Tibial nerve (tissue), 4 donors: ENCODE results near the gene UBXN6. TPM values are rescaled to one million over a fixed set of nuclear protein-coding genes. Genes with fewer than 3 reads are reported as not detected.
A peak's percentile ranks its signal among the peaks of the same experiment; 100 is the strongest.

Experiments
- DNase-seq, 2 donors: peaks; one replicate each; pipeline ENCODE4 v3.0.0-alpha.2; 2019; ENCODE audit warnings: low spot score in 2 of 2
- H3K27ac ChIP-seq, 4 donors: fragments of 200-600 bp; sonication (generic) in 3 of 4; one replicate each; pipeline ENCODE4 v1.5.1; 2017 to 2019; ENCODE audit warnings: mild to moderate bottlenecking in 1 of 4
- H3K27me3 ChIP-seq, 2 donors: fragments of 200-600 bp; sonication (generic) in 1 of 2; one replicate each; pipeline versions ENCODE4 v1.5.1 to v1.6.0; 2017 to 2019
- H3K36me3 ChIP-seq, 3 donors: fragments of 200-600 bp; sonication (generic); one replicate each; pipeline ENCODE4 v1.5.1; 2018 to 2019
- H3K4me1 ChIP-seq, 4 donors: fragments of 200-600 bp; sonication (generic) in 3 of 4; one replicate each; pipeline ENCODE4 v1.5.1; 2017 to 2019
- H3K4me3 ChIP-seq, 4 donors: fragments of 200-600 bp; sonication (generic) in 3 of 4; one replicate each; pipeline ENCODE4 v1.5.1; 2017 to 2019; ENCODE audit warnings: mild to moderate bottlenecking in 1 of 4, moderate library complexity in 1 of 4
- H3K9me3 ChIP-seq, 4 donors: fragments of 200-600 bp; sonication (generic) in 3 of 4; one replicate each; pipeline ENCODE4 v1.5.1; 2017 to 2019
- EP300 ChIP-seq, 2 donors: sonication (generic); formaldehyde crosslinking; IDR thresholded peaks; one replicate each; pipeline ENCODE4 v1.6.1; 2017; ENCODE audit warnings: antibody characterized with exemption in 2 of 2, mild to moderate bottlenecking in 1 of 2
- POLR2A ChIP-seq, 2 donors: fragments of 450-650 bp; IDR thresholded peaks; one replicate each; pipeline ENCODE4 v1.6.1; 2017; ENCODE audit warnings: antibody characterized with exemption in 2 of 2, mild to moderate bottlenecking in 2 of 2, moderate library complexity in 2 of 2
- WGBS, 2 donors: methylation state at CpG; one replicate each; pipeline ENCODE4 v1.1.5; 2018; 5-methylcytosine and 5-hydroxymethylcytosine counted together
- total RNA-seq, 4 donors: library from RNA; depleted of rRNA; stranded (reverse); fragments of >200 nt; gene quantifications; one replicate each; pipeline ENCODE4 v1.1.0, GENCODE V29; 2016
- TF ChIP-seq, protein P1 (sequence below), 5 experiments: fragments of 200-600 bp in 3 of 5; fragments of 450-650 bp in 2 of 5; sonication (generic) in 3 of 5; IDR thresholded peaks; one replicate each; pipeline ENCODE4 v1.5.1; 2016 to 2019; ENCODE audit warnings: antibody characterized with exemption in 5 of 5, mild to moderate bottlenecking in 3 of 5, moderate library complexity in 2 of 5

The UBXN6 gene
- total RNA-seq, 4 donors from 2014 or later = 84.3 to 101 (median 92.2) TPM

- DNase-seq = no peak
- TF ChIP-seq EP300 (IDR thresholded peaks at IDR 0.05) (no peak), POLR2A (IDR thresholded peaks at IDR 0.05) (no peak)
- TF ChIP-seq, protein P1, sequence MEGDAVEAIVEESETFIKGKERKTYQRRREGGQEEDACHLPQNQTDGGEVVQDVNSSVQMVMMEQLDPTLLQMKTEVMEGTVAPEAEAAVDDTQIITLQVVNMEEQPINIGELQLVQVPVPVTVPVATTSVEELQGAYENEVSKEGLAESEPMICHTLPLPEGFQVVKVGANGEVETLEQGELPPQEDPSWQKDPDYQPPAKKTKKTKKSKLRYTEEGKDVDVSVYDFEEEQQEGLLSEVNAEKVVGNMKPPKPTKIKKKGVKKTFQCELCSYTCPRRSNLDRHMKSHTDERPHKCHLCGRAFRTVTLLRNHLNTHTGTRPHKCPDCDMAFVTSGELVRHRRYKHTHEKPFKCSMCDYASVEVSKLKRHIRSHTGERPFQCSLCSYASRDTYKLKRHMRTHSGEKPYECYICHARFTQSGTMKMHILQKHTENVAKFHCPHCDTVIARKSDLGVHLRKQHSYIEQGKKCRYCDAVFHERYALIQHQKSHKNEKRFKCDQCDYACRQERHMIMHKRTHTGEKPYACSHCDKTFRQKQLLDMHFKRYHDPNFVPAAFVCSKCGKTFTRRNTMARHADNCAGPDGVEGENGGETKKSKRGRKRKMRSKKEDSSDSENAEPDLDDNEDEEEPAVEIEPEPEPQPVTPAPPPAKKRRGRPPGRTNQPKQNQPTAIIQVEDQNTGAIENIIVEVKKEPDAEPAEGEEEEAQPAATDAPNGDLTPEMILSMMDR (IDR thresholded peaks at IDR 0.05) = no peak
- no peaks in the 10 kb centered on the region for H3K9me3 ChIP-seq
- H3K27me3 ChIP-seq = no peaks in the 10 kb centered on the region
- peaks cover 0 to 86% (median 0%) of the 10 kb centered on the region in 3 donors for H3K36me3 ChIP-seq
- H3K4me1 ChIP-seq = no peaks in the 10 kb centered on the region
- H3K4me3 ChIP-seq = no peak overlapping the region
- 87 to 91% methylated on average over 19 of the region's 19 CpGs for WGBS, 2 donors
- H3K27ac ChIP-seq = no peak overlapping the region
These were observed 25.8 kb upstream of the UBXN6 start for GRCh38 chr19:4483385-4483784.

- no peaks in the 10 kb centered on the region for H3K27me3 ChIP-seq
- no peak for TF ChIP-seq EP300 (IDR thresholded peaks at IDR 0.05)
- TF ChIP-seq POLR2A (IDR thresholded peaks at IDR 0.05) = no peak
- TF ChIP-seq, protein P1 (IDR thresholded peaks at IDR 0.05) = no peak
- H3K9me3 ChIP-seq = no peaks in the 10 kb centered on the region
- no peak overlapping the region for H3K27ac ChIP-seq
- DNase-seq = no peak
- H3K4me1 ChIP-seq = no peaks in the 10 kb centered on the region
- H3K4me3 ChIP-seq = no peak overlapping the region
- 90 to 92% methylated on average over 33 to 35 of the region's 35 CpGs for WGBS, 2 donors
- peaks cover 0 to 86% (median 0%) of the 10 kb centered on the region in 3 donors for H3K36me3 ChIP-seq
These were observed 25.2 kb upstream of the UBXN6 start for GRCh38 chr19:4482721-4483364.

DNA sequence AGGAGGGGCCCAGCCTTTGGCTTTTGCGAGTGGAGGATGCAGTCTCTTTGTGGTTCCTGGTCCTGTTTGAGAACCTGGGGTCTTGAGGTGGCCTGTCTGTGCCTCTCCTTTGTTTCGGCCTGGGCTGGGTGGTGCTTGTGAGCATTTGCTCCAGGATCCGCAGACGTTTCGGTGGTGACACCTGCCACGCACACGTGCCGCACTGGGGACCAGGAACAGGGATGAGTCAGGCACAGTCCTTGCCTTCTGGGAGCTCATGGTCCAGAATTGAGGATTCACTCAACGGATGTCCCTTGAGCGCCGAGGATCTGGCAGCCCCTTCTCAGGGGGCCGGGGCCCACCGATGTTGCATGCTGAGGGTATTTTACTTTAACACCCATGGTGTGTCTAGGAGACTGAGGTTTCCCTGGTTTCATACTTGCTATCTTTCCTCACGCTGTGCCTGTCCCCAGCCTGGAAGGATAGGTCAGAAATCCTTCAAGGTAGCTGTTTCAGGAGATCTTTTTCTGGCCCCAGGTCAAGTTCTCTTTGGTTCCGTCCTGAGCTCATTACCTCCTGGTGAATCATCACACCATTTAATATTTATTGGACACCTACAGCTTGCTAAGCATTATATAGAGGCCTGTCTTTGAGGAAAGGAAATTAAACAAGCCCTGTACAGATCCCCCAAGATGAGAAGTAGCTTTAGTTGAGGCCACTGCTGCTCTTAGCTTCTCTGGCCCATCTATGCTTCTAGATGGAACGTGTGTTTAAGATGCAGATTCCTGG, 19.6 kb upstream of the UBXN6 start:
- H3K9me3 ChIP-seq = no peaks in the 10 kb centered on the region
- H3K4me1 ChIP-seq = peaks cover 0 to 25% (median 21%) of the 10 kb centered on the region in 4 donors
- TF ChIP-seq EP300 (IDR thresholded peaks at IDR 0.05) (no peak), POLR2A (IDR thresholded peaks at IDR 0.05) (no peak)
- TF ChIP-seq, protein P1 (IDR thresholded peaks at IDR 0.05) = no peak
- no peak overlapping the region for H3K4me3 ChIP-seq
- no peak overlapping the region for H3K27ac ChIP-seq
- WGBS, 2 donors = 86 to 89% methylated on average over 12 to 16 of the region's 16 CpGs
- no peak for DNase-seq
- H3K27me3 ChIP-seq = no peaks in the 10 kb centered on the region
- peaks cover 0 to 70% (median 0%) of the 10 kb centered on the region in 3 donors for H3K36me3 ChIP-seq

GRCh38 chr19:4474514-4475022, 17.0 kb upstream of the UBXN6 start:
- Histone ChIP-seq H3K4me3 (peak overlapping the region in 2 of 4 donors; percentile 9 to 85), H3K27me3 (no peaks in the 10 kb centered on the region), H3K4me1 (peaks cover 0 to 30% (median 21%) of the 10 kb centered on the region in 4 donors), H3K9me3 (no peaks in the 10 kb centered on the region), H3K36me3 (peaks cover 0 to 46% (median 0%) of the 10 kb centered on the region in 3 donors), H3K27ac (peak overlapping the region in 2 of 4 donors; percentile 36 to 93)
- TF ChIP-seq EP300 (IDR thresholded peaks at IDR 0.05) (no peak), POLR2A (IDR thresholded peaks at IDR 0.05) (no peak)
- TF ChIP-seq, protein P1 (IDR thresholded peaks at IDR 0.05) = no peak
- 17 to 18% methylated on average over 8 to 13 of the region's 13 CpGs for WGBS, 2 donors
- no peak for DNase-seq
